CD14-positive monocyte (primary cell): ENCODE data around the gene CPA1. TPM values are rescaled to one million over a fixed set of nuclear protein-coding genes. Genes with fewer than 3 reads are reported as not detected.

Experiments used
- DNase-seq, 3 donors: peaks; one replicate each; pipeline ENCODE4 v3.0.0-alpha.2; 2011 to 2022
- H2AFZ ChIP-seq: 2 replicates; pipeline ENCODE4 v1.6.0; 2012; ENCODE audit warnings: mild to moderate bottlenecking, low read depth, low read length, inconsistent platforms; ENCODE audit not compliant: insufficient read depth, poor library complexity, severe bottlenecking
- H3K27ac ChIP-seq, 2 donors: 1 replicate in 1 of 2; 2 replicates in 1 of 2; pipeline ENCODE4 v1.5.1; 2012 to 2013; ENCODE audit warnings: low read length in 2 of 2, control low read depth in 1 of 2, inconsistent platforms in 1 of 2, low read depth in 1 of 2, mild to moderate bottlenecking in 1 of 2
- H3K27me3 ChIP-seq, 2 donors: one replicate each; pipeline versions ENCODE4 v1.6.0 to v1.6.1; 2011 to 2013; ENCODE audit warnings: low read length in 2 of 2; ENCODE audit not compliant: control insufficient read depth in 2 of 2, insufficient read depth in 2 of 2
- H3K36me3 ChIP-seq, 2 donors: replicated peaks in 1 of 2; 1 replicate in 1 of 2; 2 replicates in 1 of 2; pipeline versions ENCODE4 v1.5.1 to v1.6.1; 2012 to 2013; ENCODE audit warnings: low read length in 2 of 2, control low read depth in 1 of 2, inconsistent platforms in 1 of 2, mild to moderate bottlenecking in 1 of 2; ENCODE audit not compliant: insufficient read depth in 2 of 2, control insufficient read depth in 1 of 2
- H3K4me1 ChIP-seq, 2 donors: 1 replicate in 1 of 2; 2 replicates in 1 of 2; pipeline versions ENCODE4 v1.5.1 to v1.6.1; 2012 to 2013; ENCODE audit warnings: low read length in 2 of 2, control low read depth in 1 of 2, inconsistent platforms in 1 of 2, mild to moderate bottlenecking in 1 of 2, moderate library complexity in 1 of 2; ENCODE audit not compliant: insufficient read depth in 2 of 2, control insufficient read depth in 1 of 2
- H3K4me2 ChIP-seq: replicated peaks from 2 replicates; pipeline ENCODE3; 2012; ENCODE audit warnings: low read length, moderate library complexity, mild to moderate bottlenecking; ENCODE audit not compliant: poor library complexity, severe bottlenecking; ENCODE audit errors: extremely low read depth
- H3K4me3 ChIP-seq, 3 experiments: fragments of 200-600 bp in 1 of 3; sonication (generic) in 1 of 3; replicated peaks in 1 of 3; 1 replicate in 2 of 3; 2 replicates in 1 of 3; pipeline ENCODE4 v1.5.1; 2011 to 2013; ENCODE audit warnings: low read length in 3 of 3, mild to moderate bottlenecking in 3 of 3, control low read depth in 2 of 3, low read depth in 2 of 3, inconsistent platforms in 1 of 3, moderate library complexity in 1 of 3
- H3K79me2 ChIP-seq: 2 replicates; pipeline ENCODE4 v1.6.0; 2012; ENCODE audit warnings: mild to moderate bottlenecking, control low read depth, inconsistent platforms, low read length, moderate library complexity; ENCODE audit not compliant: insufficient read depth
- H3K9ac ChIP-seq: 2 replicates; pipeline ENCODE4 v1.6.0; 2017; ENCODE audit warnings: low read length, mild to moderate bottlenecking; ENCODE audit not compliant: insufficient read depth, poor library complexity, severe bottlenecking
- H3K9me3 ChIP-seq, 2 donors: replicated peaks in 1 of 2; 1 replicate in 1 of 2; 2 replicates in 1 of 2; pipeline versions ENCODE4 v1.5.1 to v1.6.1; 2012 to 2013; ENCODE audit warnings: low read length in 2 of 2, control low read depth in 1 of 2; ENCODE audit not compliant: control insufficient read depth in 1 of 2, insufficient read depth in 1 of 2
- H4K20me1 ChIP-seq: 2 replicates; pipeline ENCODE4 v1.6.0; 2012; ENCODE audit warnings: mild to moderate bottlenecking, low read length, control low read depth, moderate library complexity; ENCODE audit not compliant: insufficient read depth
- H3K27ac Mint-ChIP-seq, 7 donors: one replicate each; pipeline ENCODE4 v1.8.0; 2020; ENCODE audit warnings: mild to moderate bottlenecking in 7 of 7, mixed read lengths in 7 of 7, moderate library complexity in 6 of 7, inconsistent platforms in 2 of 7
- H3K27me3 Mint-ChIP-seq, 3 donors: one replicate each; pipeline ENCODE4 v1.8.0; 2021 to 2022; ENCODE audit warnings: low read depth in 3 of 3, mild to moderate bottlenecking in 3 of 3, mixed read lengths in 3 of 3, moderate library complexity in 3 of 3, inconsistent platforms in 1 of 3
- H3K36me3 Mint-ChIP-seq, 2 donors: one replicate each; pipeline ENCODE4 v1.8.0; 2020; ENCODE audit warnings: mixed read lengths in 2 of 2, inconsistent platforms in 1 of 2, mild to moderate bottlenecking in 1 of 2
- H3K4me1 Mint-ChIP-seq: one replicate; pipeline ENCODE4 v1.8.0; 2020; ENCODE audit warnings: mild to moderate bottlenecking, mixed read lengths
- H3K4me3 Mint-ChIP-seq, 2 donors: one replicate each; pipeline ENCODE4 v1.8.0; 2020; ENCODE audit warnings: mild to moderate bottlenecking in 2 of 2, mixed read lengths in 2 of 2, moderate library complexity in 1 of 2
- H3K9me3 Mint-ChIP-seq, 7 donors: one replicate each; pipeline ENCODE4 v1.8.0; 2020 to 2022; ENCODE audit warnings: mixed read lengths in 7 of 7, mild to moderate bottlenecking in 6 of 7, moderate library complexity in 6 of 7, inconsistent platforms in 2 of 7
- WGBS: methylation state at CpG from one replicate; pipeline ENCODE4 v1.1.5; 2013; ENCODE audit warnings: missing lambda C conversion rate; ENCODE audit not compliant: insufficient coverage; 5-methylcytosine and 5-hydroxymethylcytosine counted together
- intact Hi-C, 2 donors: fragments of 100-400 bp; cut with micrococcal nuclease; formaldehyde crosslinking; loops; one replicate each; pipeline versions ENCODE4 v1.15.0 to v1.15.1; 2023
- polyA plus RNA-seq, 3 donors: library from polyadenylated mRNA; depleted of rRNA in 1 of 3; unstranded in 2 of 3; stranded (reverse) in 1 of 3; fragments of 300-500 nt in 2 of 3; fragments of >200 nt in 1 of 3; fragmentation: Illumina TruSeq in 2 of 3; gene quantifications; 1 replicate in 2 of 3; 2 replicates in 1 of 3; pipeline ENCODE4 v1.2.3, GENCODE V29; 2012 to 2021
- TF ChIP-seq, protein P1 (sequence below): fragments of 200-600 bp; IDR thresholded peaks from one replicate; pipeline ENCODE4 v1.8.0; 2022; ENCODE audit warnings: antibody characterized with exemption, mild to moderate bottlenecking

Gene CPA1
- polyA plus RNA-seq, 3 donors, result not detected

DNA sequence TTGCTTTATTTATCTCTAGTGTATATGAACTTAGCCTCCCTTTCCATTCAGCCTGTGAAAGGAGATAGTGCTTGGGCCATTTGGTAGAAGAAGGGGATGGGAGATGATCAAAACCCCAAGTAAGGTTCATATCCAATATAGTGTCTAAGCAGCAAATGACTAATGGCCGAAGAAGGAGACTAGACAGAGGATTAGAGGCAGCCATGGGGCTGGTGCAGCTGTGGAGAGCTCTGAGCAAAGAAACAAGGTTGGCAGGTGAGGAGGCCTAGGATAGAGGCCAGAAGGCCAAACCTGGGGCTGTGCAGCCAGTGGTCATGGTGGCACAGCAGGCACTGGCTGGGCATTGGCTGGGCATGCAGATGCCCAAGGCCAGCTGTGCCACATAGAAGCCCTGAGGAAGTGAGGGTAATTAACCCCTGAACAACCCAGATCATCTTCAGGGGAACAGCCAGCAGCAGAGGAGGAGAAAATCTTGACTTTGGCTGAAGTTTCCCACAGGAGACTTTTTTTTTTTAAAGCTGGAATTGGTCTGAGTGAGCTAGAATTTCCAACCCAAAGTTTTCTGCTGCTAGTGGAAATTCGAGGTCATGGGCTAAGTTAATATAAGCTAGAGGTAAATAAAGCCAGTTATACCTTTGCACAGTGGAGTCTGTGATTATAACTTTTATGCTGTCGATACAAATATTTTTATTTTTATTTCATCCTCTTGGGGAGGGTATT lies 10.3 kb upstream of the CPA1 start:
- intact Hi-C loops, result no loop called here
- WGBS, result 50% methylated on average over 1 of the region's 3 CpGs
- Histone ChIP-seq H3K4me3 (peak overlapping the region in 1 of 3 experiments; percentile 21), H3K27me3 (no peaks in the 10 kb centered on the region), H3K4me2 (peak overlapping the region; percentile 41), H3K4me1 (peaks cover 9 to 12% of the 10 kb centered on the region in 2 donors), H3K36me3 (no peaks in the 10 kb centered on the region), H3K79me2 (no peaks in the 10 kb centered on the region), H3K9ac (no peak overlapping the region), H2AFZ (peak overlapping the region; percentile 62), H4K20me1 (no peaks in the 10 kb centered on the region), H3K27ac (peak overlapping the region in 1 of 2 donors; percentile 34), H3K9me3 (no peaks in the 10 kb centered on the region)
- Mint-ChIP-seq H3K4me3 (no peak overlapping the region), H3K27me3 (peaks cover 2 to 4% (median 3%) of the 10 kb centered on the region in 3 donors), H3K36me3 (no peaks in the 10 kb centered on the region), H3K27ac (peak overlapping the region in 1 of 7 donors; percentile 6), H3K9me3 (peaks cover 0 to 7% (median 0%) of the 10 kb centered on the region in 7 donors), H3K4me1 (peaks cover 12% of the 10 kb centered on the region)
- no peak for DNase-seq
- TF ChIP-seq, protein P1, sequence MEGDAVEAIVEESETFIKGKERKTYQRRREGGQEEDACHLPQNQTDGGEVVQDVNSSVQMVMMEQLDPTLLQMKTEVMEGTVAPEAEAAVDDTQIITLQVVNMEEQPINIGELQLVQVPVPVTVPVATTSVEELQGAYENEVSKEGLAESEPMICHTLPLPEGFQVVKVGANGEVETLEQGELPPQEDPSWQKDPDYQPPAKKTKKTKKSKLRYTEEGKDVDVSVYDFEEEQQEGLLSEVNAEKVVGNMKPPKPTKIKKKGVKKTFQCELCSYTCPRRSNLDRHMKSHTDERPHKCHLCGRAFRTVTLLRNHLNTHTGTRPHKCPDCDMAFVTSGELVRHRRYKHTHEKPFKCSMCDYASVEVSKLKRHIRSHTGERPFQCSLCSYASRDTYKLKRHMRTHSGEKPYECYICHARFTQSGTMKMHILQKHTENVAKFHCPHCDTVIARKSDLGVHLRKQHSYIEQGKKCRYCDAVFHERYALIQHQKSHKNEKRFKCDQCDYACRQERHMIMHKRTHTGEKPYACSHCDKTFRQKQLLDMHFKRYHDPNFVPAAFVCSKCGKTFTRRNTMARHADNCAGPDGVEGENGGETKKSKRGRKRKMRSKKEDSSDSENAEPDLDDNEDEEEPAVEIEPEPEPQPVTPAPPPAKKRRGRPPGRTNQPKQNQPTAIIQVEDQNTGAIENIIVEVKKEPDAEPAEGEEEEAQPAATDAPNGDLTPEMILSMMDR, result no peak

DNA sequence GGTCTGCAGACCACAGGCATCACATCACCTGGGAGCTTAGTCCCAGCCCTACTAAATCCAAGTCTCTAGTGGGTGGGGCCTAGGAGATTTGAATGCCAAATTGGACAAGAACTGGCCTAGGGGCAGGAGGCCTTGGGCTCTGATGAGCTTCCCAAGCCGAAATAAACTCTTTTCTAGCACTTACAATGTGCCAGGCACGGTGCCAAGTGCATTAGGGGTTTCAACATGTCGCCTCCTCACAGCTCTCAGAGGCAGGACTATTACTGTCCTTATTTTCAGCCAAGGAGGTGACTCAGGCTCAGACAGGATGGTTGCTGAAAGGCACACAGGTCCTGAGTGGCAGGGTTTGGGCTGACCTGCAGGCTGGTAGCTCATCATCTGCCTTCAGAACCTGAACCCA lies 9.2 kb upstream of the CPA1 start:
- TF ChIP-seq, protein P1, result no peak
- no peak overlapping the region for H3K27ac ChIP-seq

More for the DNA sequence above, 9.2 kb upstream of the CPA1 start:
- no peak overlapping the region for H3K4me3 ChIP-seq
- H3K36me3 ChIP-seq, result no peaks in the 10 kb centered on the region
- no peaks in the 10 kb centered on the region for H3K27me3 ChIP-seq
- Mint-ChIP-seq H3K36me3 (no peaks in the 10 kb centered on the region), H3K4me3 (no peak overlapping the region), H3K4me1 (peaks cover 12% of the 10 kb centered on the region), H3K9me3 (peaks cover under 1 to 11% (median 3%) of the 10 kb centered on the region in 7 donors), H3K27ac (no peak overlapping the region), H3K27me3 (peaks cover 2 to 4% (median 3%) of the 10 kb centered on the region in 3 donors)
- H3K9me3 ChIP-seq, result peaks cover 2 to 4% of the 10 kb centered on the region in 2 donors
- no peaks in the 10 kb centered on the region for H4K20me1 ChIP-seq
- intact Hi-C loops, result no loop called here
- H3K79me2 ChIP-seq, result no peaks in the 10 kb centered on the region
- peaks cover 9 to 12% of the 10 kb centered on the region in 2 donors for H3K4me1 ChIP-seq
- no peak overlapping the region for H3K4me2 ChIP-seq
- no peak overlapping the region for H2AFZ ChIP-seq
- no peak overlapping the region for H3K9ac ChIP-seq
- WGBS, result 91% methylated on average over 3 of the region's 3 CpGs
- DNase-seq, result no peak
